Peyer's patch (tissue), 4 donors: Measurements from ENCODE around the gene PRMT7. TPM values are rescaled to one million over a fixed set of nuclear protein-coding genes. Genes with fewer than 3 reads are reported as not detected.

Experiments
- DNase-seq, 3 donors: peaks; one replicate each; pipeline ENCODE4 v3.0.0-alpha.2; 2017 to 2019
- H3K27ac ChIP-seq, 4 donors: fragments of 200-600 bp; sonication (generic); one replicate each; pipeline ENCODE4 v1.5.1; 2016 to 2019
- H3K27me3 ChIP-seq, 2 donors: fragments of 200-600 bp; sonication (generic); one replicate each; pipeline ENCODE4 v1.5.1; 2019
- H3K36me3 ChIP-seq, 3 donors: fragments of 200-600 bp; sonication (generic); one replicate each; pipeline ENCODE4 v1.5.1; 2016 to 2019
- H3K4me1 ChIP-seq, 4 donors: fragments of 200-600 bp; sonication (generic); one replicate each; pipeline ENCODE4 v1.5.1; 2016 to 2019
- H3K4me3 ChIP-seq, 4 donors: fragments of 200-600 bp; sonication (generic); 1 replicate in 3 of 4; 2 replicates in 1 of 4; pipeline ENCODE4 v1.5.1; 2016 to 2019; ENCODE audit warnings: mild to moderate bottlenecking in 1 of 4
- H3K9me3 ChIP-seq, 4 donors: fragments of 200-600 bp; sonication (generic); one replicate each; pipeline ENCODE4 v1.5.1; 2016 to 2019; ENCODE audit warnings: mild to moderate bottlenecking in 1 of 4
- CTCF ChIP-seq, 6 experiments: fragments of 450-650 bp in 4 of 6; fragments of 200-600 bp in 2 of 6; sonication (generic) in 1 of 6; IDR thresholded peaks; one replicate each; pipeline ENCODE4 v1.5.1; 2017 to 2019; ENCODE audit warnings: antibody characterized with exemption in 6 of 6, mild to moderate bottlenecking in 3 of 6, moderate library complexity in 1 of 6
- POLR2A ChIP-seq, 2 donors: fragments of 450-650 bp; IDR thresholded peaks; one replicate each; pipeline ENCODE4 v1.5.1; 2017; ENCODE audit warnings: antibody characterized with exemption in 2 of 2, mild to moderate bottlenecking in 2 of 2, moderate library complexity in 2 of 2
- total RNA-seq, 4 donors: library from RNA; depleted of rRNA; stranded (reverse); fragments of >200 nt; gene quantifications; one replicate each; pipeline ENCODE4 v1.1.0, GENCODE V29; 2016

Gene PRMT7
- total RNA-seq, 4 donors from 2014 or later, result 36.6 to 145 (median 65.0) TPM

- Histone ChIP-seq H3K27ac (peak overlapping the region in 2 of 4 donors; percentile 6 to 79), H3K27me3 (no peaks in the 10 kb centered on the region), H3K36me3 (peaks cover 0 to 10% (median 0%) of the 10 kb centered on the region in 3 donors), H3K4me3 (no peak overlapping the region), H3K9me3 (no peaks in the 10 kb centered on the region), H3K4me1 (peaks cover 0 to 28% (median 24%) of the 10 kb centered on the region in 4 donors)
- DNase-seq, result no peak
- TF ChIP-seq POLR2A (IDR thresholded peaks at IDR 0.05), result no peak
- no peak for TF ChIP-seq CTCF (IDR thresholded peaks at IDR 0.05)
Measured at GRCh38 chr16:68281368-68282063, 29.3 kb upstream of the PRMT7 start.

- H3K4me3 ChIP-seq, result no peak overlapping the region
- H3K9me3 ChIP-seq, result no peaks in the 10 kb centered on the region
- H3K27me3 ChIP-seq, result no peaks in the 10 kb centered on the region
- no peak for DNase-seq
- peaks cover 0 to 12% (median 0%) of the 10 kb centered on the region in 3 donors for H3K36me3 ChIP-seq
- peak overlapping the region in 1 of 4 donors; percentile 79 for H3K27ac ChIP-seq
- peaks cover 0 to 32% (median 28%) of the 10 kb centered on the region in 4 donors for H3K4me1 ChIP-seq
- TF ChIP-seq CTCF (IDR thresholded peaks at IDR 0.05) (no peak), POLR2A (IDR thresholded peaks at IDR 0.05) (no peak)
Measured at GRCh38 chr16:68282064-68282452, 28.8 kb upstream of the PRMT7 start.

- TF ChIP-seq POLR2A (IDR thresholded peaks at IDR 0.05) (no peak), CTCF (IDR thresholded peaks at IDR 0.05) (no peak)
- no peak for DNase-seq
- Histone ChIP-seq H3K27ac (peak overlapping the region; percentile 26 to 79 (median 54)), H3K4me3 (peak overlapping the region in 1 of 4 donors; percentile 10), H3K27me3 (no peaks in the 10 kb centered on the region), H3K9me3 (no peaks in the 10 kb centered on the region), H3K4me1 (peaks cover 0 to 43% (median 34%) of the 10 kb centered on the region in 4 donors), H3K36me3 (peaks cover 0 to 24% (median 0%) of the 10 kb centered on the region in 3 donors)
Measured at GRCh38 chr16:68283346-68283745, 27.5 kb upstream of the PRMT7 start.

- no peaks in the 10 kb centered on the region for H3K9me3 ChIP-seq
- TF ChIP-seq CTCF (IDR thresholded peaks at IDR 0.05), result no peak
- TF ChIP-seq POLR2A (IDR thresholded peaks at IDR 0.05), result no peak
- H3K4me3 ChIP-seq, result peak overlapping the region in 1 of 4 donors; percentile 10
- peak in 2 of 3 donors; percentile 39 to 65 for DNase-seq
- no peaks in the 10 kb centered on the region for H3K27me3 ChIP-seq
- peaks cover 0 to 43% (median 34%) of the 10 kb centered on the region in 4 donors for H3K4me1 ChIP-seq
- H3K27ac ChIP-seq, result peak overlapping the region; percentile 26 to 79 (median 54)
- peaks cover 0 to 25% (median 0%) of the 10 kb centered on the region in 3 donors for H3K36me3 ChIP-seq
Measured at GRCh38 chr16:68283801-68284598, 26.8 kb upstream of the PRMT7 start.

GRCh38 chr16:68284847-68285246, 26.0 kb upstream of the PRMT7 start:
- H3K36me3 ChIP-seq, result peaks cover 0 to 25% (median 0%) of the 10 kb centered on the region in 3 donors
- no peaks in the 10 kb centered on the region for H3K9me3 ChIP-seq
- H3K4me3 ChIP-seq, result peak overlapping the region in 1 of 4 donors; percentile 13
- peaks cover 0 to 49% (median 34%) of the 10 kb centered on the region in 4 donors for H3K4me1 ChIP-seq
- TF ChIP-seq POLR2A (IDR thresholded peaks at IDR 0.05) (no peak), CTCF (IDR thresholded peaks at IDR 0.05) (no peak)
- DNase-seq, result peak in 2 of 3 donors; percentile 80 to 84
- H3K27me3 ChIP-seq, result no peaks in the 10 kb centered on the region
- H3K27ac ChIP-seq, result peak overlapping the region; percentile 46 to 79 (median 61)
